ENCODE results near the gene PRDM1.
A peak's percentile ranks its signal among the peaks of the same experiment; 100 is the strongest.

PRDM1 gene

DNA sequence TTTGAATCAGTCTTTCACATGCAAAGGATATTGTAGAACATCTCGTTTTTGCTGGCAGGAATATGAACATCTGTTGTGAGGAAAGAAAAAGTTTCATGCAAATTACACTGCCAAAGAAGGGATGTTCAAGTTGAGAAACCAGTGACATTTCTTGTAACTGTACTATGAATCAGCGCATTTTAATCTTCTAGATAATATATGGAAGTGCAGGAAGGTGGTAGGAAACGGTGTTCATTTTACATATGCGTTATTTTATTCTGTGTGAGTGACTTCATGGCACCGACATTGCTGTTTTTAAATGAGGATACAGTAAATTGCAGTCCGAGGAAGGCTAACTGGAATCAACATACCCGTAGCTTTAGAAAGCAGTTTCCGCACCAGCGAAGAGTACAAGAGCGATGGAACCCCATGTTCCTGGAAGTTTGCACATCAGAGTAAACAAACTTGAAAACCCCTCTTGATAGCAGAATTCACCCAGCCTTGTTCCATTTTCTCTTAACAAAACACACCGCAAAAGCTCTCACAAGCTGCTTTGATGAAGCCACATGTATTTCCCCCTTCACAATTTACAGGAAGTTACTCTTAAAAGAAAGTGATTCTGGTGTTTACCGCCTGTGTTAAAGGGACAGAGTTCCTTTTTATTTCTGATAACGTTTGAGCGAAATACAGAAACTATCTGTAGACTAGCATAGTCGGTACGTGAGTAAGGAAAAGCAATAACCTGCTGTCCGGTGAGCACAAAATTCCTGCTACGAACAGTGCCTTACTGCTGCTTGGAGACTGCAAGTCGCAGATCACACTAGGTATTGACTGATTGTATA is 11.5 kb downstream of the PRDM1 start:
- ATAC-seq (peak; percentile 41), DNase-seq (no peak)

DNA sequence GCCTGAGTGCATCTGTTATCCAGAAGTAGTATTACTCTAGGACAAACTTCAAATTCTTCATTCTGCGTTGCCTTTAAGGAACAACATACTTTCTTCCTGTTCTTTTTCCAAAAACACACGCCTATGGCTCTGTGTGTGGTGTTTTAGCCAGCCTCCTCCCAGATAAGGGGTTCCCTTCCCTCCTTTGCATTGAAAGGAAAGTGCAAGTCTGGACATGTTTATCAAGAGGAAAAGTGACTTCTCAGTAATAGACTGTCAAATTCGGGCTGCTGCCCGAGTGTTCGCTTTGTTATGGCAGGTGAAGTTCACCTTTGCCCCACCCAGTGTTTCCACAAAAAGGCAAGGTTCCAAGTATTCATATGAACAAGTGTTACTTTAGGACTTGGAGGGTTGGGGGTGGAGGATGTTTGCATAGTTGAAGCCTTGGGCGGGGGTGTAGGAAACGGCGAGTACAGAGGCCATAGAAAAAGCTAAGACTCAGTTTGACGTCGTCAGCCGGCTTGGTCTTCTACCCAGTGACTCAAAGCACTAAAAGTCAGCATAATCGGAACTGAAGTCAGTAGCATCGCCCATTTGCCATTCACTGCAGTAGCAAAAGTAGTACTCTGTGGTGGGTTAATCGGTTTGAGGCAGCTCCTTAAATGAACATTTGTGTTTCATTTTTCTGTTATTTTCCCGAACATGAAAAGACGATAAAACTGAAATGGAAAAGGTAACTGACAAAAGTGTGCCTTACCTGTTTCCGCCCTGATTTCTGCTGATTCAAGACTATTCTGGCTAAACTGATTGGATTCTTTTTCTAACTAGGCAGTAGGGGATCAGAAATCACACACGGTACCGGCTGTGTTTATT is 12.5 kb downstream of the PRDM1 start:
- DNase-seq: peak; percentile 79
- ATAC-seq: peak; percentile 85

GRCh38 chr6:106099235-106099537 is 13.1 kb downstream of the PRDM1 start:
- ATAC-seq: no peak
- no peak for DNase-seq

GRCh38 chr6:106100755-106101154 is 14.6 kb downstream of the PRDM1 start:
- ATAC-seq: no peak
- no peak for DNase-seq

DNA sequence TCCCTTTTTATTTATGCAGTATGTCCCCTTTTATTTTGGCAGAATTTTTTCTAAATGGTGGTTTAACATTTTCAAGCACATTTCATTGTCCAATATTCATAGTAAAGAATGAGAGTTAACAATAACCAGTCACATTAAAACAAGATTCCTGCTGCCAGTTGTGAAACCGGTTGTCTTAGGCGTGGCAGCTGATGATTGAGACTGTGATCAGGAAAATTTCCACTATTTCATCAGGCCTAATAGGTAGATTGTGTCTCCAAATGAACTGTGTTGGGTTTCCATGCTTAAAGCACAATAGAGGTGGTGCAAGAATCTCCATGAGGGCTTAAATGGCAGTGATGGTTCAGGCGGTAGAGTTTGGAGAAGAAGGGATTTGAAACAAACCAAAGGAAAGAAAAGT is 15.3 kb downstream of the PRDM1 start:
- ATAC-seq (no peak), DNase-seq (no peak)

DNA sequence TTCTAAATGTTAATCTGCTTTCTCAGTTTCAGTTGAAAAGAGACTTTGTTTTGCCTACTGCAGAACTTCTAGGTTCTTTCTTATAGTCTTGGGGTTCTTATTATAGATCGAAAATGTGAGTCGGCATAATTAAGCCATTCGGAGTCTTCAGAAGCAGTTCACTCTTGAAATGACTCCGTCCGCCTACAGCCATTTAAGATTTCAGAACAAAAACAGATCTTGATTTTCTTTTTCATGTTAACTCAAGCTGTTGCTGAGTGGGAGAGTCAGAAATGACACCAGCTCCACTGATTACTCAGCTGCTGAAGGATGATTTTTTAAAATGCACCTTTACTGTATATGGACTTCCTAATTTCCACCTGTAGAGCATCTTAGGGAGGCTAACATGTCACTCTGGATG is 15.9 kb downstream of the PRDM1 start:
- ATAC-seq (peak; percentile 16), DNase-seq (peak; percentile 59)

DNA sequence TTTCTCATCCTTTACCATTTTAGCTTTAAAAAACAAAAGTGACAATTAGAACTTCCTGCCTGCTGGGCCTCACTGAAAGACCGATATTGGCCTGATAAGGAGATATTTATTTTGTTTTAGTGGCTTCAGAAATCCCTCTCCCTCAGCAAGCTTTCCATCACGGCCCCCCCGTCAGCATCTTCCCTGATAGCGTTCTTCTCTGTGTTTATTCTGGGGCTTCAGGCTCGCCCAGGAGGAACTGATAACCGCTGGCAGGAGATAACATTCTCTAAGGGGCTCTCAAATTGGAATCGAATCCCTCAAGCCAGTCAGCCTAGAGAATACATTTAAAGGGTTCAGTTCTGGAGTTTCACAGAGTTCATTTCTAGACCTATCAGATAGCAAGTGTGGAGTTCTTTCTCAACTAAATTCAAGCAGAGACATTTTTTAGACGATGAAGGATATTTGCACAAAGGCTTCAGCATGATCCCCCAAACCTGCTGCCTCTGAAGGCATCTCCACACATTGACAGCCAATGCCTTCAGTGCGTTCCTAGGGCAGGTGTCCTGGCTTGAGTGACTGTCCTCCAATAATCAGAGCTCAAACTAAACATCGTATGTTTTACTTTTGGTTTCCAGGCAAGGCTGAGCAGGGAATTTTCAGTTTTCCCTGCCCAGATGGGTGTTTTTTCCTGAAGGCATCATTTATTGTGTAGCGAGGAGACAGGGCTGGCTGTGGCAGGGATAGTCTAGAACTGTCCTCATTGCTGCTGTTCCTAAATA is 17.0 kb downstream of the PRDM1 start:
- no peak for DNase-seq
- ATAC-seq: no peak

GRCh38 chr6:106103728-106104109 is 17.6 kb downstream of the PRDM1 start:
- ATAC-seq (peak; percentile 45), DNase-seq (no peak)

- ATAC-seq: no peak
- DNase-seq: no peak
Measured at GRCh38 chr6:106104476-106104875, 18.3 kb downstream of the PRDM1 start.

- DNase-seq: no peak
- ATAC-seq: no peak
Measured at GRCh38 chr6:106104941-106105340, 18.8 kb downstream of the PRDM1 start.

DNA sequence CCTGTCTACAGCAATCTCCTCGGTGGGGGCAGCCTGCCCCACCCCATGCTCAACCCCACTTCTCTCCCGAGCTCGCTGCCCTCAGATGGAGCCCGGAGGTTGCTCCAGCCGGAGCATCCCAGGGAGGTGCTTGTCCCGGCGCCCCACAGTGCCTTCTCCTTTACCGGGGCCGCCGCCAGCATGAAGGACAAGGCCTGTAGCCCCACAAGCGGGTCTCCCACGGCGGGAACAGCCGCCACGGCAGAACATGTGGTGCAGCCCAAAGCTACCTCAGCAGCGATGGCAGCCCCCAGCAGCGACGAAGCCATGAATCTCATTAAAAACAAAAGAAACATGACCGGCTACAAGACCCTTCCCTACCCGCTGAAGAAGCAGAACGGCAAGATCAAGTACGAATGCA is 19.4 kb downstream of the PRDM1 start:
- DNase-seq: no peak
- no peak for ATAC-seq

DNA sequence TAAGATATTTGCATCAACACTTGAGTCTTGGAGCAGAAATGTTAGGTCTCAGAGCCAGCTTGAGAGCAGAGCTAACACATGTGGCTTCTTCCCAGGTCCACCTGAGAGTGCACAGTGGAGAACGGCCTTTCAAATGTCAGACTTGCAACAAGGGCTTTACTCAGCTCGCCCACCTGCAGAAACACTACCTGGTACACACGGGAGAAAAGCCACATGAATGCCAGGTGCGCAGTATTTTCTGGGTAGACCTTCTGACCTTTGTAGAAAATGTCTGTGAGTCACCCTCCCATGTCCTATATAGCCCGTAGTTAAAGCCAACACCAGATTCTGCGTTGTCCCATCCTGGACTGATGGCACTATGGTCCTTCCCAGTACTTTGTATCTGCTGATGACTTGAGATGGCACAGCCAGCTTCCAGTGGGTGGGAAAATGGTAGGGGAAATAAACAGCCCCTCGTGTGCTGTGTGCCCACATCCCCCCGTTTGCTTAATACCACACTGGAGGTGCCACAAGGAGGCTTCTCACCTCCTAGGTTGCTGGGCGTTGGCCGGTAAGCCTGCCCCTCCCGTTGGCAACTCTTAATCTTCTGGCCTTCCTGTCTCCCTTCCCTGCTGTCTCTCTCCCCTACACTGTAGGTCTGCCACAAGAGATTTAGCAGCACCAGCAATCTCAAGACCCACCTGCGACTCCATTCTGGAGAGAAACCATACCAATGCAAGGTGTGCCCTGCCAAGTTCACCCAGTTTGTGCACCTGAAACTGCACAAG is 20.3 kb downstream of the PRDM1 start:
- ATAC-seq: no peak
- no peak for DNase-seq

- DNase-seq (no peak), ATAC-seq (peak; percentile 28)
Measured at GRCh38 chr6:106107043-106107613, 21.0 kb downstream of the PRDM1 start.

GRCh38 chr6:106108129-106108528 is 22.0 kb downstream of the PRDM1 start:
- DNase-seq (no peak), ATAC-seq (no peak)

DNA sequence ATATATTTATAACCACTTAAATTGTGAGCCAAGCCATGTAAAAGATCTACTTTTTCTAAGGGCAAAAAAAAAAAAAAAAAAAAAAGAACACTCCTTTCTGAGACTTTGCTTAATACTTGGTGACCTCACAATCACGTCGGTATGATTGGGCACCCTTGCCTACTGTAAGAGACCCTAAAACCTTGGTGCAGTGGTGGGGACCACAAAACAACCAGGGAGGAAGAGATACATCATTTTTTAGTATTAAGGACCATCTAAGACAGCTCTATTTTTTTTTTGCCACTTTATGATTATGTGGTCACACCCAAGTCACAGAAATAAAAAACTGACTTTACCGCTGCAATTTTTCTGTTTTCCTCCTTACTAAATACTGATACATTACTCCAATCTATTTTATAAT is 22.9 kb downstream of the PRDM1 start:
- ATAC-seq (no peak), DNase-seq (no peak)

DNA sequence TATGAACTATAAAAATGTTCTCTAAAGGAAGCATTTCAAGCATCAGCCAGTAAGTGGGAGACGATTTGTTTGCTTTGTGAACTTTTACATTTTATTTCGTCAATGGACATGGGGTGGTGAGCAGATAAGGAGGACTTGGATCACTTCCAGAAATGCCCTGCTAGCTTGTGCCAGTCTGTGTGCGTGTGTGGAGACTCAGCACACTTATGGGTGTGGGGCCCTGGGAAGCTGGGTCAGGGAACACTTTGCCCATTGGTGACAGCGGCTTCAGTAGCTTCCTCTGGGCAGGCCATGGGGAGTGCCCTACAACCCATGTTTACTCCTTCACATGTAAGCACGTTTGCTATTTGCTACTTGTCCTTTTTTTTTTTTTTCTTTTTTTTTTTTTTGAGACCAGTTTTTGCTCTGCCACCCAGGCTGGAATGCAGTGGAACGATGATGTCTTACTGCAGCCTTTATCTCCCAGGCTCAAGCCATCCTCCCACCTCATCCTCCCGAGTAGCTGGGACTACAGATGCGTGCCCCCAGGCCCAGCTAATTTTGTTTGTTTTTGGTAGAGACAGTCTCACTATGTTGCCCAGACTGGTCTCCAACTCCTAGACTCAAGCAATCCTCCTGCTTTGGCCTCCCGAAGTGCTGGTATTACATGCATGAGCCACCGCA is 24.2 kb downstream of the PRDM1 start:
- DNase-seq (no peak), ATAC-seq (no peak)

DNA sequence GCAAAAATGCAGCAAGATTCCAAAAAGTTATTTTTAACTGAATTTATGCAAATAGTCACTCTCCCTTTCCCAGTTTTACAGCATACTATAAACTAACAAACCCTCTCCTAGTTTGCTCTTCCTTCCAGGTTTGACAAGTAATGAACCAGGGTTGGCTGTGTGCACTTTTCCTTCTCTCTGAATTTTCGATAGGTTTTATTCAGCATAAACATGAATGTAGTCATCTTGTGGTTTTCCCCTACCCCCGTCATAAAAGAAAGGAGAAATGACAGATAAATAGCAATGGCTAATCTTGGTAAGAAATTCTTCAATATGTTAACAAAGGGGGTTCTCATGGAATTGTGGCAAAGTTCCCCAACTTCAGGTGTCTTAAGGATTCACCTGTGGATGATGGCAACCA is 26.3 kb downstream of the PRDM1 start:
- ATAC-seq (peak; percentile 43), DNase-seq (no peak)

DNA sequence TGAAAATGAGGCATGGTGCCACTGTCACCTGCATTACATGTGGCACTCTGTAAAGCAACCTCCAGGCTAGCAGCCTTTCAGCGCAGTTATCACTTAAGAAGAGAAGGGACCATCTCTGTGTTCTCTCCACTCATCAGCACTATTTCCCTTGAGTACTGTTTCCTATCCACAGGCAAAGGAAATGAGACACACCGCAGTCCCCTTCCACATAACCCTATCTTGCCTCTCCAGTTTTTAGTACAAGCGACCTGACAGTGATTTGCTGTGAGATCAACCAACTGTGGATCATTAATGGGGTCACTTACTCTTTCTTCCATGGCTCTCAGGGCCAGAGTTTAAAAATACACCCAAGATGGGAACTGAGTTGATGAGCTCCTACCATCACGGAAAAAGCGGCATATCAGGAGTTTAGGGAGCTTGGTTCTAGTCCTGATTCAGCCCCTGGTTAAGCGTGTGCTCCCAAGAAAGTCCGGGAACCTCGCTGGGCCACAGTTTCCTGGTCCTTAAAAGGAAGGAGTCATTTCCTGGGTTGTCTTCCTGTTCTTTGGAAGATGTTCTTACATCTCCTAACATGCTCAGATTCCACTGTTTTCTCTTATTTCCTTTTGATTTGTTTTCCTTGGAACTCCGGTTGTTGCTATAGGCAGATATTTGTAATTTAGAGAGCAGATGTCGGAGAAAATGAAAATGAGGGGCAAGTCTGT is 27.3 kb downstream of the PRDM1 start:
- ATAC-seq (no peak), DNase-seq (no peak)

- DNase-seq (peak; percentile 66), ATAC-seq (peak; percentile 69)
Measured at GRCh38 chr6:106114492-106114891, 28.4 kb downstream of the PRDM1 start.

GRCh38 chr6:106115286-106115685 is 29.1 kb downstream of the PRDM1 start:
- DNase-seq (no peak), ATAC-seq (no peak)
